Renal pelvis (tissue), 4 donors: ENCODE data around the gene USB1. TPM values are rescaled to one million over a fixed set of nuclear protein-coding genes. Genes with fewer than 3 reads are reported as not detected.
"Not testable (repeated sequence)": the region's sequence is repeated elsewhere in the genome, so short reads cannot be mapped to it uniquely, and the experiment has no call there.

Experiments
- DNase-seq: peaks from one replicate; pipeline ENCODE4 v3.0.0-alpha.2; 2013
- polyA plus RNA-seq, 3 donors: library from polyadenylated mRNA; unstranded; fragments of 120-200 nt; gene quantifications; one replicate each; pipeline ENCODE4 v1.2.1, GENCODE V29; 2013; ENCODE audit not compliant: insufficient read length in 3 of 3

USB1 gene
- polyA plus RNA-seq, 3 donors: 23.5 to 25.4 (median 25.3) TPM

- DNase-seq: no peak
These were observed 7.8 kb upstream of the USB1 start for GRCh38 chr16:57993438-57993837.

- DNase-seq: no peak
These were observed 7.3 kb upstream of the USB1 start for GRCh38 chr16:57993897-57994296.

- DNase-seq: no peak
These were observed 6.8 kb upstream of the USB1 start for GRCh38 chr16:57994361-57994760.

GRCh38 chr16:57994778-57995177 lies 6.4 kb upstream of the USB1 start:
- DNase-seq: no peak

GRCh38 chr16:57995721-57996405 lies 5.3 kb upstream of the USB1 start:
- no peak for DNase-seq

GRCh38 chr16:57996406-57997175 lies 4.6 kb upstream of the USB1 start:
- DNase-seq: no peak

GRCh38 chr16:57997176-57997527 lies 4.1 kb upstream of the USB1 start:
- no peak for DNase-seq

GRCh38 chr16:57997528-57998265 lies 3.5 kb upstream of the USB1 start:
- DNase-seq: no peak

- no peak for DNase-seq
These were observed 2.7 kb upstream of the USB1 start for GRCh38 chr16:57998486-57998885.

GRCh38 chr16:57998992-57999365 lies 2.2 kb upstream of the USB1 start:
- DNase-seq: no peak

- DNase-seq: no peak
These were observed 1.7 kb upstream of the USB1 start for GRCh38 chr16:57999366-57999970.

GRCh38 chr16:57999971-58000705 lies 1.1 kb upstream of the USB1 start, which contains the start of gene ZNF319:
Gene ZNF319 (minus strand): TSS chr16:58000672. CDS start chr16:57998265, 2,407 bp downstream.
- no peak for DNase-seq

- DNase-seq: no peak
These were observed 691 bp downstream of the USB1 start for GRCh38 chr16:58001781-58002415.

- DNase-seq: no peak
These were observed 1.2 kb downstream of the USB1 start for GRCh38 chr16:58002416-58002800.

GRCh38 chr16:58002936-58003335 lies 1.7 kb downstream of the USB1 start:
- no peak for DNase-seq

GRCh38 chr16:58004736-58005135 lies 3.5 kb downstream of the USB1 start:
- DNase-seq: not testable (repeated sequence)

GRCh38 chr16:58009856-58010416 lies 8.7 kb downstream of the USB1 start:
- DNase-seq: no peak

GRCh38 chr16:58010886-58011285 lies 9.7 kb downstream of the USB1 start:
- DNase-seq: no peak

GRCh38 chr16:58011652-58012051 lies 10.4 kb downstream of the USB1 start:
- DNase-seq: no peak

GRCh38 chr16:58012481-58012880 lies 11.3 kb downstream of the USB1 start:
- DNase-seq: no peak
